GM20000 (cell line): ENCODE results near the gene TNS3.

Source experiments
- DNase-seq: peaks from one replicate; pipeline ENCODE4 v3.0.0; 2012; ENCODE audit warnings: low spot score
- TF ChIP-seq, protein P1 (sequence below): IDR thresholded peaks from 2 replicates; pipeline ENCODE4 v1.5.1; 2012; ENCODE audit warnings: mild to moderate bottlenecking, control low read depth; ENCODE audit errors: extremely low read depth, missing control alignments

The TNS3 gene

DNA sequence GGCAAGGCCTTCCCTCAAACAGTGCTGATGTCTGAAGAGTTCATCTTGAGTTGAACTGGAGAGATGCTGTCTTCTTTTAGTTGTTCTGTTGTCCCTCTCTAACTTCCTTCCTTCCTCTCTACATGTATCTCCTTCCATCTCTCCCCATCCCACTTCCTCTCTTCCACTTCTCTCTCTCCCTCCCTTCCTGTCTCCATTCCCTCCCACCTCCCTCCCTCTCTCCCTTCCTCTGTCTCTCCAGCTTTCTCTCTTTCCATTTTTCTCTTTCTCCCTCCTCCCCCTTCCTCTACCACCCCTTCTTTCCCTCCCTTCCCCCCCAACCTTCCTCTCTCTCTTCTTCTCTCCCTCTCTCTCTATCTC lies 40.7 kb upstream of the TNS3 start:
- TF ChIP-seq, protein P1, sequence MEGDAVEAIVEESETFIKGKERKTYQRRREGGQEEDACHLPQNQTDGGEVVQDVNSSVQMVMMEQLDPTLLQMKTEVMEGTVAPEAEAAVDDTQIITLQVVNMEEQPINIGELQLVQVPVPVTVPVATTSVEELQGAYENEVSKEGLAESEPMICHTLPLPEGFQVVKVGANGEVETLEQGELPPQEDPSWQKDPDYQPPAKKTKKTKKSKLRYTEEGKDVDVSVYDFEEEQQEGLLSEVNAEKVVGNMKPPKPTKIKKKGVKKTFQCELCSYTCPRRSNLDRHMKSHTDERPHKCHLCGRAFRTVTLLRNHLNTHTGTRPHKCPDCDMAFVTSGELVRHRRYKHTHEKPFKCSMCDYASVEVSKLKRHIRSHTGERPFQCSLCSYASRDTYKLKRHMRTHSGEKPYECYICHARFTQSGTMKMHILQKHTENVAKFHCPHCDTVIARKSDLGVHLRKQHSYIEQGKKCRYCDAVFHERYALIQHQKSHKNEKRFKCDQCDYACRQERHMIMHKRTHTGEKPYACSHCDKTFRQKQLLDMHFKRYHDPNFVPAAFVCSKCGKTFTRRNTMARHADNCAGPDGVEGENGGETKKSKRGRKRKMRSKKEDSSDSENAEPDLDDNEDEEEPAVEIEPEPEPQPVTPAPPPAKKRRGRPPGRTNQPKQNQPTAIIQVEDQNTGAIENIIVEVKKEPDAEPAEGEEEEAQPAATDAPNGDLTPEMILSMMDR, result no peak
- no peak for DNase-seq

DNA sequence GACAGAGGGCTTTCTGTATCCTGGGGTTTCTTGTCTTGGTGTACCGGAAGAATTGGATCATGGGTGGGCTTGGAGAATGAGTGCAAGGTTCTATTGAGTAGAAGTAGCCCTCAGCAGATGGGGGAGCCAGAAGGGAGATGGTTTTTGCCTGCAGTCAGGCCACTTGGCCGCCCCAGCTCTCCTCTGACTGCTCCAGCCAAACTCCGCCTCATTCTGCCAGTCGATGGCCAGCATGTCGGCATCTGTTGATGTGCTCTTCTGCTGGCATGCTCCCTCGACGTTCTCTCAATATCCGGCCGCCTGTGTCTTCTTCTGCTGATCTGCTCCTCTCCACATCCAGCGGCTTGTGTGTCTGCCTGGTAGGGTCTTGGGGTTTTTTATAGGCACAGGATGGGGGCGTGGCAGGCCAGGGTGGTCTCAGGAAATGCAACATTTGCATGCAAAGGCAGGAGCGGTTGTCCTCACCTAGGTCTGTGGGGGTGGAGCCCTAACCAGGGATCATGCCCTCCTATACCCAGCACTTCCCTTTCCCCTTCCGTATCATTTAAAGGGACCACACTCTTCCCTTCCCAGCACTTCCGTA lies 40.2 kb upstream of the TNS3 start:
- no peak for DNase-seq
- TF ChIP-seq, protein P1, result no peak

DNA sequence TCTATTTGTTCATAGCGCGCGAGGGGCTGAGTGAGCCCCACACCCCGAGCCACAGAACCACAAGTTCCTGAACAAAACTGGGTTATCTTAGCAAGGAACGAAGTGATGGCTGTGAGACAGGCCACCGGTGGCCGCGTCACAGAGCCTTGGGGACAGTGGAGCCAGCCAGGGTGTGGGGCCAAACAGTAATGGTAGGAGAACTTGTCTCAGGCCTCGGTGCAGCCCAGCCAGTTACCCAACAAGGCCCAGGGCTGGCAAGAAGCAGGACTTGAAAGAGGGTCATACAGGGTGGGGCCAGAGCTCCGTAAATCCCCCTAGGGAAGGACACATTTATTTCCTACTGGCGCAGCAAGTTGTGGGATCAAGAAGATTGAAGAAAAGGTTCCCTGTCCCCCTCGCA lies 39.4 kb upstream of the TNS3 start:
- DNase-seq, result no peak
- TF ChIP-seq, protein P1, result no peak

DNA sequence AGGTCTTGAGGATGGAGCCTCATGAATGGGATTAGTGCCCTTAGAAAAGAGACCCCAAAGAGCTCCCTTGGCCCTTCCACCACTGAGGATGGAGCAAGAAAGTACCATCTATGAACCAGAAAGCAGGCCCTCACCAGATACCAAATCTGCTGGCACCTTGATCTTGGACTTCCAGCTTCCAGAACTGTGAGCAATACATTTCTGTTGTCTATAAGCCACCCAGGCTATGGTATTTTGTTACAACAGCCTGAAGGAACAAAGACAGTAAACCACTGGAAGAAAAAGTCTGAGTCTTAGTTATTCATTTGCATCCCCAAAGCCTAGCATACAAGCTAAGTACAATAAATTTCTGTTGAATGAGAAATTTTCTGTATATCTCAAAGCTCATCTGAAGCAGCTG lies 37.9 kb upstream of the TNS3 start:
- no peak for DNase-seq
- TF ChIP-seq, protein P1, result no peak

DNA sequence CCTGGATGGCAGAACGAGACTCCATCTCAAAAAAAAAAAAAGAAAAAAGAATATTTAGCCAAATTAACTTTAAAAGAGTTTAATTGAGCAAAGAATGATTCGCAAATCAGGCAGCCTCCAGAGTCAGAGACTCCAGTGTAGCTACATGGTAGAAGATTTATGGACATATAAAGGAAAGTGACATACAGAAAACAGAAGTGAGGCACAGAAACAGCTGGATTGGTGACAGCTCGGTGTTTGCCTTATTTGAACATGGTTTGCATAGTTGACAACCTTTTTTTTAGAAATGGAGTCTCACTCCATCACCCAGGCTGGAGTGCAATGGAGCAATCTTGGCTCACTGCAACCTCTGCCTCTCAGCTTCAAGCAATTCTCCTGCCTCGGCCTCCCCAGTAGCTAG lies 35.2 kb upstream of the TNS3 start:
- TF ChIP-seq, protein P1, result no peak
- DNase-seq, result no peak

DNA sequence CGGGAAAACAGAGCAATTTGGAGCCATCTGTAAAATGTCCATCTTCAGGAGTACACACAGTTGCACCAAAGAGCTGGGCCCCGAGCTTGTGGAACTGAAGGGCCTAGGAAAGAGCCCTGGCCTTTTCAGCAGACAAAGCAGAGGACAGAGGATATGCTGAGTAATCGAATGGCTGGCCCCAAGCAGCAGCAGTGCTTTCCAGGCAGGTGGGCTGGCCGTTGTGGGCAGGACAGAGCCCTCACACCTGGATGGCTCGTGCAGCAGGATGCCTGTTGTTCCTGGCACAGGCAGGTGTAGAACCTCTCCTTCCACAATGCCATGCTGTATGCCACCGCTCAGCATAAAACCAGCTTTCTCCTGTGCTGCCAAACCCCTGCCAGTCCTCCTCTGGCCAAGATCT lies 32.5 kb upstream of the TNS3 start:
- TF ChIP-seq, protein P1, result no peak
- no peak for DNase-seq

DNA sequence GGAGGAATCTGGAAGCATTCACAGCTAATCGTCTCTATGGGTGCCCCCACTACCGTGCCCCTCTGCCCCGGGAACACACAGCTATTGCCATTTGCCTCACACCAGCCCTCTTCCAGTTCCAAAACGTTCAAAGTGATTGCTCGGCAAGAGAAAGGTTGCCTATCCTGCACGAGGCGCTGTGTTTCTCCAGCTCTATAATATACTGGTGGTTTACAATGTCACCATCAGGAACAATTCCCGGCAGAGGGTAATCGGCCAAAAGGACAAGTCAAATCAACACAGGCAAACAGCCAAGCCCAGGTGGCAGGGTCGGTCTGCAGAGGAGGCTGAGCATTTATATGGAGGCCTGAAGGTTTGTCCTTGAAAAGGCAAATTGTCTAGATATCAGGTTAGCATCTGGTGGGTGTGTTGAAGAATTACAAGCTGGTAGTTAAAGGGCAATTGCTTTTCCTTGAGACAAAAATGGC lies 29.2 kb upstream of the TNS3 start:
- DNase-seq, result no peak
- TF ChIP-seq, protein P1, result no peak
